SK-N-SH (cell line): ENCODE results near the gene THAP2. TPM values are rescaled to one million over a fixed set of nuclear protein-coding genes. Genes with fewer than 3 reads are reported as not detected.

Experiments
- CTCF ChIA-PET: fragments of 300-600, 350-600 bp; formaldehyde crosslinking; extraction: SDS; loops from one replicate; lab custom pipeline; 2021; lab: Yijun Ruan, JAX
- POLR2A ChIA-PET: fragments of 350-600 bp; sonication (Branson Sonifier 250); formaldehyde crosslinking; extraction: SDS; loops from one replicate; lab custom pipeline; 2020; ENCODE audit warnings: antibody characterized with exemption, inconsistent platforms; lab: Yijun Ruan, JAX
- DNase-seq: peaks from one replicate; pipeline ENCODE4 v3.0.0; 2012
- H2AFZ ChIP-seq: fragments of 200-600 bp; sonication (generic); 2 replicates; pipeline ENCODE4 v1.8.1; 2016; ENCODE audit warnings: antibody characterized with exemption, mild to moderate bottlenecking, low read depth
- H3F3A ChIP-seq: fragments of 200-600 bp; sonication (generic); replicated peaks from 2 replicates; pipeline ENCODE3; 2016; ENCODE audit warnings: antibody characterized with exemption, mild to moderate bottlenecking; ENCODE audit not compliant: insufficient read depth
- H3K27ac ChIP-seq, 2 experiments: fragments of 200-500 bp in 1 of 2; fragments of 200-600 bp in 1 of 2; sonication (Bioruptor generic) in 1 of 2; sonication (generic), shearing (Covaris generic) in 1 of 2; 2 replicates each; pipeline versions ENCODE4 v1.5.1 to v1.6.1; 2014 to 2016; ENCODE audit warnings: low read depth in 2 of 2, inconsistent platforms in 1 of 2, low read length in 1 of 2, mild to moderate bottlenecking in 1 of 2, mixed read lengths in 1 of 2
- H3K27me3 ChIP-seq: fragments of 200-600 bp; sonication (generic), shearing (Covaris generic); 2 replicates; pipeline ENCODE4 v1.6.1; 2016; ENCODE audit warnings: mixed run types; ENCODE audit not compliant: insufficient read depth
- H3K36me3 ChIP-seq, 2 experiments: fragments of 200-500 bp in 1 of 2; fragments of 200-600 bp in 1 of 2; sonication (Bioruptor generic) in 1 of 2; sonication (generic) in 1 of 2; replicated peaks in 1 of 2; 2 replicates each; pipeline versions ENCODE3 to v1.5.1; 2014 to 2016; ENCODE audit warnings: low read length in 1 of 2, mild to moderate bottlenecking in 1 of 2; ENCODE audit not compliant: insufficient read depth in 2 of 2, control insufficient read depth in 1 of 2
- H3K4me1 ChIP-seq, 2 experiments: fragments of 200-500 bp in 1 of 2; fragments of 200-600 bp in 1 of 2; sonication (Bioruptor generic) in 1 of 2; sonication (generic), shearing (Covaris generic) in 1 of 2; 2 replicates each; pipeline versions ENCODE4 v1.5.1 to v1.6.1; 2014 to 2016; ENCODE audit warnings: low read depth in 1 of 2, low read length in 1 of 2, mixed run types in 1 of 2; ENCODE audit not compliant: insufficient read depth in 2 of 2, control insufficient read depth in 1 of 2
- H3K4me2 ChIP-seq: fragments of 200-600 bp; sonication (generic), shearing (Covaris generic); 2 replicates; pipeline ENCODE4 v1.6.1; 2017; ENCODE audit warnings: mixed run types
- H3K4me3 ChIP-seq, 2 experiments: fragments of 200-500 bp in 1 of 2; fragments of 200-600 bp in 1 of 2; sonication (Bioruptor generic) in 1 of 2; sonication (generic), shearing (Covaris generic) in 1 of 2; 2 replicates each; pipeline versions ENCODE4 v1.5.1 to v1.8.1; 2014 to 2016; ENCODE audit warnings: low read depth in 2 of 2, inconsistent platforms in 1 of 2, low read length in 1 of 2, mild to moderate bottlenecking in 1 of 2, mixed read lengths in 1 of 2, moderate library complexity in 1 of 2
- H3K79me2 ChIP-seq: fragments of 200-600 bp; sonication (generic); 2 replicates; pipeline ENCODE4 v1.8.1; 2017; ENCODE audit warnings: mild to moderate bottlenecking; ENCODE audit not compliant: insufficient read depth
- H3K9ac ChIP-seq: fragments of 200-600 bp; sonication (generic); 2 replicates; pipeline ENCODE4 v1.6.1; 2017; ENCODE audit warnings: mixed run types
- H3K9me2 ChIP-seq: fragments of 200-600 bp; sonication (generic); 2 replicates; pipeline ENCODE4 v1.6.1; 2017; ENCODE audit warnings: mixed run types
- H3K9me3 ChIP-seq: fragments of 200-600 bp; sonication (generic); 2 replicates; pipeline ENCODE4 v1.6.1; 2017; ENCODE audit warnings: mixed run types, mild to moderate bottlenecking, moderate library complexity
- H4K20me1 ChIP-seq: fragments of 200-600 bp; sonication (generic); 2 replicates; pipeline ENCODE4 v1.6.1; 2017; ENCODE audit warnings: mild to moderate bottlenecking, mixed run types; ENCODE audit not compliant: insufficient read depth
- CHD2 ChIP-seq: fragments of 150-350 bp; IDR thresholded peaks from 2 replicates; pipeline ENCODE4 v1.6.1; 2018; ENCODE audit warnings: low read length; ENCODE audit not compliant: partially characterized antibody
- CTCF ChIP-seq: fragments of 200-600 bp; sonication (generic); IDR thresholded peaks from 2 replicates; pipeline ENCODE4 v1.6.1; 2017; ENCODE audit warnings: antibody characterized with exemption, mild to moderate bottlenecking, moderate library complexity
- ELF1 ChIP-seq: IDR thresholded peaks from 2 replicates; pipeline ENCODE4 v1.4.0; 2012
- EP300 ChIP-seq, 2 experiments: IDR thresholded peaks; 2 replicates each; pipeline versions ENCODE4 v1.4.0 to v1.6.1; 2012; ENCODE audit warnings: borderline replicate concordance in 1 of 2, low read depth in 1 of 2, low read length in 1 of 2
- FOSL2 ChIP-seq: IDR thresholded peaks from 2 replicates; pipeline ENCODE4 v1.4.0; 2012; ENCODE audit warnings: low read depth, mild to moderate bottlenecking, moderate library complexity, borderline replicate concordance
- GABPA ChIP-seq: IDR thresholded peaks from 2 replicates; pipeline ENCODE4 v1.4.0; 2012; ENCODE audit warnings: low read depth, mild to moderate bottlenecking
- GATA2 ChIP-seq: sonication (generic); formaldehyde crosslinking; IDR thresholded peaks from 2 replicates; pipeline ENCODE4 v1.5.0; 2020; ENCODE audit warnings: mild to moderate bottlenecking, missing genetic modification reagents
- MAX ChIP-seq: IDR thresholded peaks from 2 replicates; pipeline ENCODE4 v1.4.0; 2012; ENCODE audit warnings: low read depth
- MXI1 ChIP-seq: IDR thresholded peaks from 2 replicates; pipeline ENCODE4 v1.6.1; 2012; ENCODE audit warnings: mild to moderate bottlenecking, low read depth, low read length, improper control_type of control experiment
- NFIC ChIP-seq: IDR thresholded peaks from 2 replicates; pipeline ENCODE4 v1.4.0; 2012; ENCODE audit warnings: borderline replicate concordance
- POLR2AphosphoS5 ChIP-seq: IDR thresholded peaks from 2 replicates; pipeline ENCODE4 v1.6.1; 2012; ENCODE audit warnings: low read depth, low read length
- SIN3A ChIP-seq: IDR thresholded peaks from 2 replicates; pipeline ENCODE4 v1.6.1; 2012; ENCODE audit warnings: low read depth, mild to moderate bottlenecking, low read length, moderate library complexity, borderline replicate concordance
- SMC3 ChIP-seq: IDR thresholded peaks from 2 replicates; pipeline ENCODE4 v1.6.1; 2012; ENCODE audit warnings: low read depth, low read length, improper control_type of control experiment
- TAF1 ChIP-seq: IDR thresholded peaks from 2 replicates; pipeline ENCODE4 v1.6.1; 2012; ENCODE audit warnings: low read depth, mild to moderate bottlenecking, low read length, moderate library complexity, borderline replicate concordance
- YY1 ChIP-seq: IDR thresholded peaks from 2 replicates; pipeline ENCODE4 v1.4.0; 2012; ENCODE audit warnings: low read depth, mild to moderate bottlenecking
- ZBTB33 ChIP-seq: IDR thresholded peaks from 2 replicates; pipeline ENCODE4 v1.4.0; 2012; ENCODE audit warnings: low read depth, borderline replicate concordance
- WGBS: methylation state at CpG from one replicate; pipeline ENCODE4 v1.1.6; 2017; ENCODE audit warnings: low lambda C conversion rate; 5-methylcytosine and 5-hydroxymethylcytosine counted together
- polyA plus RNA-seq, 3 experiments: library from polyadenylated mRNA; depleted of rRNA; stranded (reverse); fragments of >200 nt; gene quantifications; 2 replicates each; pipeline ENCODE4 v1.2.3, GENCODE V29; 2012

THAP2 gene
- 2.9 and 4.6 TPM in 2 replicates for polyA plus RNA-seq (2012; rRNA removed)
- 4.1 and 5.7 TPM in 2 replicates for polyA plus RNA-seq (2012; cell fraction: cytosol; rRNA removed)
- 4.3 and 6.0 TPM in 2 replicates for polyA plus RNA-seq (2012; cell fraction: nucleus; rRNA removed)

GRCh38 chr12:71663561-71664410 lies at the start of gene THAP2, which contains the start of gene ZFC3H1:
Gene THAP2, plus strand, starts transcription at chr12:71664301. Its CDS starts 209 bp downstream, at chr12:71664510.
Gene ZFC3H1, minus strand, starts transcription at chr12:71663848. Its CDS starts 238 bp downstream, at chr12:71663610.
- Histone ChIP-seq H3K9me2 (no peaks in the 10 kb centered on the region), H2AFZ (peak within 1 kb of the TSS; percentile 95), H3K27ac (peak within 1 kb of the TSS; percentile 88 to 99), H3K4me2 (peak within 1 kb of the TSS; percentile 76), H3K4me1 (peaks cover 5 to 12% of the 10 kb centered on the region in 2 experiments; a peak in 3 of 4 replicates), H4K20me1 (peaks cover 30% of the 10 kb centered on the region), H3K9ac (peak within 1 kb of the TSS; percentile 88), H3K79me2 (peaks cover 67% of the 10 kb centered on the region), H3K9me3 (no peaks in the 10 kb centered on the region), H3K4me3 (peak within 1 kb of the TSS; percentile 85 to 98), H3K36me3 (peaks cover 18 to 24% of the 10 kb centered on the region in 2 experiments), H3F3A (peaks cover 10% of the 10 kb centered on the region), H3K27me3 (no peaks in the 10 kb centered on the region)
- CTCF ChIA-PET, result interaction anchor here (0.6 to 2.8 kb wide), 5 partner anchors 14 to 115 kb away, joined by 3 to 18 read pairs (median 4); partner anchors contain the start of gene TMEM19
- POLR2A ChIA-PET, result interaction anchor here (0.6 to 2.9 kb wide), 10 partner anchors 13 to 477 kb away, joined by 3 to 38 read pairs (median 3); partner anchors contain the start of genes RAB21 and TMEM19
- peak; percentile 88 for DNase-seq
- WGBS, result under 1% methylated on average over 49 of the region's 57 CpGs
- TF ChIP-seq GABPA (peak; percentile 91), CHD2 (peak; percentile 99), MAX (peak; percentile 50), POLR2AphosphoS5 (peak; percentile 96), EP300 (IDR thresholded peaks at IDR 0.05; ENCODE audit: borderline replicate concordance in 1 of 2, low read depth in 1 of 2, low read length in 1 of 2) (peak in 1 of 2 experiments; percentile 38; a peak in 2 of 4 replicates), FOSL2 (no peak), NFIC (no peak), YY1 (peak; percentile 99), MXI1 (peak; percentile 93; the same call in 1 of the 2 replicates), CTCF (peak; percentile 42), SIN3A (peak; percentile 88), ELF1 (peak; percentile 86), ZBTB33 (peak; percentile 99), GATA2 (CRISPR knock-in tag) (no peak), TAF1 (peak; percentile 80), SMC3 (no peak)
